CD4-positive, alpha-beta T cell treated with Interleukin-15 for 4 hours (primary cell): ENCODE measurements around the gene CRKL.
"Not testable (repeated sequence)": the region's sequence is repeated elsewhere in the genome, so short reads cannot be mapped to it uniquely, and the experiment has no call there.

Source experiments
- DNase-seq: peaks from one replicate; pipeline ENCODE4 v3.0.0-alpha.2; 2020; ENCODE audit warnings: low spot score

CRKL gene

DNA sequence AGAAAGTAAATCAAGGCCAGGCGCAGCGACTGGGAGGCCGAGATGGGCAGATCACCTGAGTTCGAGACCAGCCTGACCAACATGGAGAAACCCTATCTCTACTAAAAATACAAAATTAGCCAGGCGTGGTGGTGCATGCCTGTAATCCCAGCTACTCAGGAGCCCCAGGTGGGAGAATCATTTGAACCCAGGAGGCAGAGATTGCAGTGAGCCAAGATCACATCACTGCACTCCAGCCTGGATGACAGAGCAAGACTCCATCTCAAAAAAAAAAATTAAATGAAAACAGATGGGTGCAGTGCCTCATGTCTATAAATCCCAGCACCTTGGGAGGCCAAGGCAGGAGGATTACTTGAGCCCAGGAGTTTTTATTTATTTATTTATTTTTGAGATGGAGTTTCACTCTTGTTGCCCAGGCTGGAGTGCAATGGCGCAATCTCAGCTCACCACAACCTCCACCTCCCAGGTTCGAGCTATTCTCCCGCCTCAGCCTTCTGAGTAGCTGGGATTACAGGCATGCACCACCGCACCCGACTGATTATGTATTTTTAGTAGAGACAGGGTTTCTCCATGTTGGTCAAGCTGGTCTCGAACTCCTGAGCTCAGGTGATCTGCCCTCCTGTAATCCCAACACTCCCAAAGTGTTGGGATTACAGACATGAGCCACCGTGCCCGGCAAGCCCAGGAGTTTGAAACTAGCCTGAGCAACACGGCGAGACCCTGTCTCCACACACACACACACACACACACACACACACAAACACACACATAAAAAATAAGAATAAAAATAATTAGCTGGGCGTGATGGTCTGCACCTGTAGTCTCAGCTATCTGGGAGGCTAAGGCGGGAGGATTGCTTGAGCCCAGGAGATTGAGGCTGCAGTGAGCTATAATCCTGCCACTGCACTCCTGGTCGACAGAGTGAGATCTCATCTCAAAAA lies 15.8 kb upstream of the CRKL start:
- not testable (repeated sequence) for DNase-seq

DNA sequence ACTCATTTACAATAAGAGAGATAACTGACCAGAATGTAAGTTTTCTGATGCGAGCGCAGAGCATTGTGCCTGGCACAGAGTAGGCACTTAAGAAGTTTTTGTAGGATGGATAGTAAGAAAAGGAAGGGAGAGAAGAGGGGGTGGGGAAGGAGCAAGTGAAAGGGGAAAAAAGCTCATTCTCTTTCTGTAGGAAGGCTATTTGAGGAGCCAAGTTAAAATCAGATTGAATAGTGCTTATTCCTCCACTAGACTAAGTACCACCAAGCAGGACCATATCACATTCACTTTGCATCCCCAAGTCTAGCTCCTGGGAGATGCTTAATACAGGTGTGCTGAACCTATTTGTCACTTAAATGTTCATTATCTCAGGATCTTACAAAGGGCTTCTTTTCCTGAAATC lies 14.1 kb upstream of the CRKL start:
- no peak for DNase-seq

DNA sequence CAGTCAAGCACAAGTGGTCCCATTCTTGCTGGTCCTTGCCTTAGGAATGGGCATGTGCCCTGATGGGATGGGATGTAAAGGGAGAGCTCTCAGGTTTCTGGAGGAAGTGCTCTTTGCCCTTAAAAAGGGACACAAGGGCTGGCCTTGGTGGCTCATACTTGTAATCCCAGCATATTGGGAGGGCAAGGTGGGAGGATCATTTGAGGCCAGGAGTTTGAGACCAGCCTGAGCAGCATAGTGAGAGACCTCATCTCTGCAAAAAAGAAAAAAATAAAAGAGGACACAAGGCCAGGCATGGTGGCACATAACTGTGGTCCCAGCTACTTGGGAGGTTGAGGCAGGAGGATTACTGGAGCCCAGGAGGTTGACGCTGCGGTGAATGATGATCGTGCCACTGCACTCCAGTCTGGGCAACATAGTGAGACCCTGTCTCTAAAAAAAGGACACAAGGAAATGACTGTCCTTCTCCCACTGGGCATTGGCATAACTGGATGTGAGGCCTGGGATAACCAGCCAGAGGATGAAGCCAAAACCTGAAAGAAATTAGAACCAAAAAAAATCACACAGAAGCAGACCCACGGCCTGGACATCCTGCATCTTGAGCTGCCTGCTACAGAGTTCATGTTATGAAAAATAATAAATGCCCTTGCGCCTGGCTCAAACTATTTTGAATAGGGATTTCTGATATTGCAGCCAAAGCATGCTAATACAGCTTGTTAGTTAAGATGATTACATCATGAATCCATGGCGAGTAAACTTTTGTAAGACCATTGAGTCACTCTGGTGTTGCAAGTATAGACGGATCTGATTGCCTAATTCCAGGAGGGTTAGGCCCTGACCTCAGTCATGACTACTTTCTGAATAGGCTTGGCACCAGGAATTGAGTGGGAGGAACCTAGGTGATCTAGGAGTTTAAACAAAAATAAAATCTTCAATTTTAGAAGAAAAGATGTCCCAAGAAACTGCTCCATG lies 12.9 kb upstream of the CRKL start:
- no peak for DNase-seq

DNA sequence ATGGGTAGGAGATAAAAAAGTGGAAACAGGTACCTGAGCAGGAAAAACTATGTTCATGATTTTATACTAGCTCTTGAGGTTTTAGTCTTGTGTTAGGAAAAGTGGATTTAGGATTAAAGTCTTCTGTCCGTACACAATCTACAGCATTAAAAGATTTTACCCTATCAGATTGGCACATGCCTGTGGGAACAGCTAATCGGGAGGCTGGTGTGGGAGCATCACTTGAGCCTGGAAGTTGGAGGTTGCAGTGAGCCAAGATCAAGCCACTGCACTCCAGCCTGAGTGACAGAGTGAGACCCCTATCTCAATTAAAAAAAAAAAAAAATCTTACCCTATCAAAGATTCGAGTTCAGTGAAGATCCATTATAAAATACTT lies 12.2 kb upstream of the CRKL start:
- no peak for DNase-seq

DNA sequence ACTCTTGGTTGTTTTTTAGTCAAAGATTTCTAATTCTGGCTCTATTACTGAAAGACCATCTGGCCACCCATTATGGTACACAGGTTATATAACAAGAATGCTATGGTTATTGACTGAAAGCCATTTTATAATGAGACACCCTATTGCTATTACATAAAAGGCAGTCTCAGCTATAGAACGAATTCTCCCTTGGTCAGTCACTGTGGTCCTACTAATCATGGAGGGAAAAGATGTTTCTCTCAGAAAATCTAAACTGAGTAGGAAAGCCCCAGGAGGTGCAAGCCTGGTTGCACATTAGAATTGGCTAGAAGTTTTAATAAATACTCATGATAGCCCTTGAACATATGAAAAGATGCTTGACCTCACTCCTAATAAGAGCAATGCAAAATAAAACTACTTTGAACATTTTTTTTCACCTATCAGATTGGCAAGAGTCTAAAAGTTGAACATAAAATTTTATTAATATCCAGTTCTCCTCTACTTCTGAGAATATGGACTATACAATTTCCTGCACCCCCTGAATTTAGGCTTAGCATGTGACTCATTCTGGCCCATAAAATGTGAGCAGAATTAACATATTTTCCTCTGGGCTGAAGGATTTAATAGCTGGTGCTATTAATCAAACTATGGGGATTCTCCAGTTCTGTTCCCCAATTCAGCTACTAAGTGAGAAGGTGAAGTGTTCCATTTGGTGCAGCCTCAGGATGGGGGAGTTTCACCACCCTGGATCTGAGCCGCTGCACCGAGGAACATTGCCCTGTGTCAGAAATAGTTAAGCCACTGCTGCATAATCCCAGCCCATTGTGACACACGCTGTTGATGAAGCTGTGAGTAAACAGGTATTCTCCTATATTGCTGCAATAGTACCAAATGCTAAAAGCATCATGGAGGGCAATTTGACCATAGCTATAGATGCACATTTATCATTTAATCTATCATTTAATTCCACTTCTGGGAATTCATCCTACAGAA lies 11.5 kb upstream of the CRKL start:
- no peak for DNase-seq

DNA sequence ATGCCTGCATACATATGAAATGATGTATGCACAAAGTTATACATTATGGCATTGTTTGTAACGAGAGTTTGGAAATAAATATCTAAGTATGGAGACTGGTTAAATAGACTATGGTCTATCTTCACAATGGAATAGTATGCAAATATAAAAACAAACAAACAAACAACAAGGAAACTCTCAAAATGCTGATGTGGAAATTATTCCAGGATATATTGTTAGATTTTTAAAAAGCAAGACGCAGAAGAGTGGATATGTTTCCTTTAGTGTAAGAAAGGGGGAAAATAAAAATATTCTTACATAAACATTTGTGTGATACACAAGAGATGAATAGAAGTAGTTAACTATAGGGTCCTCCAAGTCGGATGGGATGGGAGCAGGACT lies 10.8 kb upstream of the CRKL start:
- DNase-seq: no peak

DNA sequence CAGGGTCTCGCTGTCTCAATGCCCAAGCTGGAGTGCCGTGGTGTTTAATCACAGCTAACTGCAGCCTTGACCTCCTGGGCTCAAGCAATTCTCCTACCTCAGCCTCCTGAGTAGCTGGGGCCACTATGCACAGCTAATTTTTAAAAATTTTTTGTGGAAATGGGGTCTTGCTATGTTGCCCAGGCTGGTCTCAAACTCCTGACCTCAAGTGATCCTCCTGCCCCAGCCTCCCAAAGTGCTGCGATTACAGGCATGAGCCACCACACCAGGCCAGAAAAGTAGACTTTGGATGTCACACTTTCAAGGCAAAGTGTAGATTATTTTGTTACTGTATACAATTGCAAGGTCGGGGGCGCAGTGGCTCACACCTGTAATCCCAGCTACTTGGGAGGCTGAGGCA lies 8.5 kb upstream of the CRKL start:
- DNase-seq: not testable (repeated sequence)

DNA sequence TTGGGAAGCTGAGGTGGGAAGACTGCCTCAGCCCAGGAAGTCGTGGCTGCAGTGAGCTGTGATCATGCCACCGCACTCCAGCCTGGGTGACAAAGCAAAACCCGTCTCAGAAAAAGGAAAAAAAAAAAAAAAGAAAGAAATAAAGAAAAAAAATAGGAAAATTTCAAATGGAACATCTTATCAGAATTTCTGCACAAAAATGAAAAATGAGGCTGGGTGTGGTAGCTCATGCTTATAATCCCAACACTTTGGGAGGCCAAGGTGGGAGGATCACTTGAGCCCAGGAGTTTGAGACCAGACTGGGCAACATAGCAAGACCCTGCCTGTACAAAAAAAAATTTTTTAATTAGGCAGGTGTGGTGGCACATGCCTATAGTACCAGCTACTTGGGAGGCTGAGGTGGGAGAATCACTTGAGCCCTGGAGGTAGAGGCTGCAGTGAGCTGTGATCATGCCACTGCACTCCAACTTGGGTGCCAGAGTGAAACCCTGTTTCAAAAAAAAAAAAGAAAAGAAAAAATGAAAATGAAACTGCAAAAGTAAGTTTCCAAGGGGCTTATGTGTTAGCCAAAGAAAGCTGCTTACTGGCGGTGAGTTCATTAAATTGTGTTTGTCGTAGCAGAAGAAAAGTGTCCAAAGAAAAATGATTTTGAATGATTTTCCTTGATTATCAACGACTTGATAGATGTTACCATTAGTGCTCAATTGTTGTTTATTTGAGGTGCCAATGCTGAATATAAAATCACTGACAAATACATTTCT lies 7.5 kb upstream of the CRKL start:
- DNase-seq: no peak

DNA sequence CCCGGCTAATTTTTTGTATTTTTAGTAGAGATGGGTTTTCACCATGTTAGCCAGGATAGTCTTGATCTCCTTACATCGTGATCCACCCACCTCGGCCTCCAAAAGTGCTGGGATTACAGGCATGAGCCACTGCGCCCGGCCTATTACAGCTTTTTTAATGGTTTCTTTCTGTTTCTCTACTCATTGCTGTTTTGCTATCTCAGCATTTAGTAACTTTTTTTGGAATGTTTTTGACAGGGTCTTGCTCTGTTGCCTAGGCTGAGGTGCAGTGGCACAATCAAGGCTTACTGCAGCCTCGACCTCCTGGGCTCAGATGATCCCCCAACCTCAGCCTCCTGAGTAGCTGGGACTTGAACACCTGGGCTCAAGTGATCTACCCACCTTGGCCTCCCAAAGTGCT lies 4.7 kb upstream of the CRKL start:
- no peak for DNase-seq

DNA sequence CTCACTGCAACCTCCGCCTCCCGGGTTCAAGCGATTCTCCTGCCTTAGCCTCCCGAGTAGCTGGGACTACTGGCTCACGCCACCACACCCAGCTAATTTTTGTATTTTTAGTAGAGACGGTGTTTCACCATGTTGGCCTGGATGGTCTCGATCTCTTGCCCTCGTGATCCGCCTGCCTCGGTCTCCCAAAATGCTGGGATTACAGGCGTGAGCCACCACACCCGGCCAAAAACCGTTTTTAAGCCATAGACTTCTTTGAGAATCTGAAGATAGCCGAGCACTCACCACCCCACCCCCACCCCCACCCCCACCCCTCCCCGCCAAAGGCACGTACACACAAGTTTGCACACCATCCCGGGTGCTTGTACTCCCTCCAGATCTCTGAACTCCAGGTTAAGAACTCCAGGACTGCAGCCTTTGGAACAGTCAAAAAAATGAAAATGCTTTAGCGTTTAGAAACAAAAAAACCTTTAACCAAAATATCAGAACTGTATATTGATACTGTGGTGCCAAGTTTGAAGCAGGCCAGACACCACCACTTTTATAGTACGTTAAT lies 1.5 kb downstream of the CRKL start:
- no peak for DNase-seq

DNA sequence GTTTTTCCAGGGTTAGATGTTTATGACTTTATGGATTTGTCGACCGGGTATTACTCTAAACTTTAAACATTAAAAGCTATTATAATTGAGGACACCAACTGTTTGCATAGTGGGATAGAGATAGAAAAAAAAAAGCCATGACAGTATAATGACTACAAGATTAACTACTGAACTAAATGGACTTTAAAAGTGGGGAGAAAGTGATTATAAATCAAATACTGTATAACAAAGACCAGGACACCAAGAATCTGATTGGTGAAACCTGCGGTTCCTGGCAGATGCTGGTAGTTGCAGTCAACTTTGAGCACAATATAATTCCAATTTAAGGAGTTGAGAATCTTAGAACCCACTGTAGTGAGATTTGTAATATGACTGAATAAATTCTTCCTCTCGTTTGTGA lies 2.5 kb downstream of the CRKL start:
- DNase-seq: no peak

DNA sequence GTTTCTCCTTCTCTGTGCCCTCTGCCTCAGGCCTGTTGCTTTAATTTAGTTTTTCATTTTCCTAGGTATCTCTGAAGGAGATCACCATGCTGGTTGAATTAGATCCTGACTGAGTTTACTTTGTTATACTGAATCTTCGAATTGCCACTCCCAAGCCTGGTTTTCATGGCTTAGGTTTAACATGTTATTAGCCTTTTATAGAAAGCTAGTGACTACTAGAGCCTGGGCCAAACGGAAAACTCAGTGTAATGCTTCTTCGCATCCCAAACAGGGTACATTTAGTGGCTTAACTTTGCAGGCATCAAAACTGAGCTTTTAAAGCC lies 3.6 kb downstream of the CRKL start:
- DNase-seq: no peak

DNA sequence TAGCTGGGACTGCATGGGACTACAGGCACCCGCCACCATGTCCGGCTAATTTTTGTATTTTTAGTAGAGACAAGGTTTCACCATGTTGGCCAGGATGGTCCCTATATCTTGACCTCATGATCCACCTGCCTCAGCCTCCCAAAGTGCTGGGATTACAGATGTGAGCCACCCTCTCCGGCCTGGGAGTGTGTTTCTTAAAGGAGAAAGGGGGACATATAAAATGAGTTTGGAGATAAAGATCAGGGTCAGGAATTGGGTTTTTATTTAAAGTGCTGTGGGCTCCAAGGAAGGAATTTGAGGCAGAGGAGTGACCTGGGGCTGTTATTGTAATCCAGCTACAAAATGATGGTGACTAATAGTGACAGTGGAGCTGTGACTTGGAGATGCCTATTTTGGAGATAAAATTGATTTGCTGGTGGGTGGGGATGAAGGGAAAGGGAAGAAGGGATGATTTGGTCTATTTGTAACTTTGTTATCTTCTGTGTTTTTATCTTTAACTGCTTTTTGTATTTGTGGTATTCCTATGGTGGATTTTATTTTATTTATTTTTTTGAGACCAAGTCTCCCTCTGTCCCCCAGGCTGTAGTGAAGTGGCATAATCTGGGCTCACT lies 5.0 kb downstream of the CRKL start:
- no peak for DNase-seq

DNA sequence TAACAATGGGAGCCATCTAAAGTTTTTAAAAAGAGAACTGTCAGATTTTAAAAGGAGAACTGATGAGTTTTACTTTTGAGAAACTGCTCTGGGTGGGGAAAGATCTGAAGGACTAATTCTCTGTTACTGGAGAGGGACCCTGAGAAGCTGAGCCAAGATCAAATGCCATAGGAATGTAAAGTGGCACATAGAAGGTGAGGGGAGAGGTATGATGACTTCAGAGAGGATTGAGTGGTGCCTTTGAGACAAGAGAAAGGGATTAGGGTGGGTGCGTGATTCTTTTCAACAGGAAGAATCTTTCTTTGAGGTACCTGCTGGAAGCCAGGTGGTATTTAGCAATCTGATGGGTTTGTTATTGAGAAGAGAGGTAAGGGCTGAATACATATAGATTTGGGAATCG lies 9.0 kb downstream of the CRKL start:
- no peak for DNase-seq

DNA sequence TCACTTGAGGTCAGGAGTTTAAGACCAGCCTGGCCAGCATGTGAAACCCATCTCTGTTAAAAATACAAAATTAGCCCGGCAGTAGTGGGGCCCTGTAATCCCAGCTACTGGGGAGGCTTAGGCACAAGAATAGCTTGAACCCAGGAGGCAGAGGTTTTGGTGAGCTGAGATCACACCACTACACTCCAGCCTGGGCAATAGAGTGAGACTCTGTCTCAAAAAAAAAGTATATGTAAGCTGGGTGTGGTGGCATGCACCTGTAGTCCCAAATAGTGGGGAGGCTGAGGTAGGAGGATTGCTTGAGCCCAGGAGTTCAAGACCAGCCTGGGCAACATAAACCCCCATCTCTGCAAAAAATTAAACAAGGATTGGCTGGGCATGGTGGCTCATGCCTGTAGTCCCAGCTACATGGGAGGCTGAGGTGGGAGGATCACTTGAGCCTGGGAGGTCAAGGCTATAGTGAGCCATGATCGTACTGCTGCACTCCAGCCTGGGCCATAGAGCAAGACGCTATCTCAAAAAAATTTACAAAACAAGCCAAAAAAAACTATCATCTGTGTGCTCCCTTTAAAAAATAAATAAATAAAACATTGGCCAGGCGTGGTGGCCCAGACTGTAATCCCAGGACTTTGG lies 10.8 kb downstream of the CRKL start:
- no peak for DNase-seq

DNA sequence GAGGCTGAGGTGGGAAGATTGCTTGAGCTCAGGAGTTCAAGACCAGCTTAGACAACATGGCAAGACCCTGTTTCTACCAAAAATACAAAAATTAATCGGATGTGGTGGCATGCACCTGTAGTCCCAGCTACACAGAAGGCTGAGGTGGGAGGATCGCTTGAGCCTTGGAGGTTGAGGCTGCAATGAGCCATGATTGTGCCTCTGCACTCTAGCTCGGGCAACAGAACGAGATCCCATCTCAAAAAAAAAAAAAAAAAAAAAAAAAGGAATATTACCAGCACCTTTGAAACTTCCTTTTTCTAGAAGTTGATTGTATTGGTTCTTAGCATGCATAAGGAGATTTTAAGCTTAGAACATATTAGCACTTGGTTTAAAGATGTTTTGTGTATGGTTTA lies 11.4 kb downstream of the CRKL start:
- DNase-seq: no peak

DNA sequence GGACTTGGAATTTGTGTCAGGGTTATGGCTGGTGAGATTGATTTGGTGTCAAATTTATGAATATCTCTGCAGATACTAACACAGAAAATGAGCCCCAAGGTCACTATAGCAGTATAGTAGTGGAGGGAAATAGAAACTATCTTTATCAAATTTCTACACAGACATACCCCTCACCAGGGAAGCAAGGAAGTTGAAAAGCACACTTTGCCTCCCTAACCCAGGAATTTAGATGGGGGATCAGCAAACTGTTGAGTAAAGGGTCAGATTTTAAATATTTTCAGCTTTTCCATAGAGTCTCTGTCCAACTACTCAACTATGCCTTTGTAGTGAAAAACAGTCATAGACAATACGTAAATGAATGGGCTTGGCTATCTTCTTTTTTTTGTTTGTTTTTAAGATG lies 12.8 kb downstream of the CRKL start:
- DNase-seq: no peak

DNA sequence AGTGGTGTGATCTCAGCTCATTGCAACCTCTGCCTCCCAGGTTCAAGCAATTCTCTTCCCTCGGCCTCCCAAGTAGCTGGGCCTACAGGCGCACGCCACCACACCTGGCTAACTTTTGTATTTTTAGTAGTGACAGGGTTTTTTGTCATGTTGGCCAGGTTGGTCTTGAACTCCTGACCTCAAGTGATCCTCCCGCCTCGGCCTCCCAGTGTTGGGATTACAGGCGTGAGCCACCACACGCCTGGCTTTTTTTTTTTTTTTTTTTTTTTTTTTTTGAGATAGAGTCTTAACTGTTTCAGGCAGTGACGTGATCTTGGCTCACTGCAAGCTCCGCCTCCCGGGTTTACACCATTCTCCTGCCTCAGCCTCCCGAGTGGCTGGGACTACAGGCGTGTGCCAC lies 13.2 kb downstream of the CRKL start:
- not testable (repeated sequence) for DNase-seq

DNA sequence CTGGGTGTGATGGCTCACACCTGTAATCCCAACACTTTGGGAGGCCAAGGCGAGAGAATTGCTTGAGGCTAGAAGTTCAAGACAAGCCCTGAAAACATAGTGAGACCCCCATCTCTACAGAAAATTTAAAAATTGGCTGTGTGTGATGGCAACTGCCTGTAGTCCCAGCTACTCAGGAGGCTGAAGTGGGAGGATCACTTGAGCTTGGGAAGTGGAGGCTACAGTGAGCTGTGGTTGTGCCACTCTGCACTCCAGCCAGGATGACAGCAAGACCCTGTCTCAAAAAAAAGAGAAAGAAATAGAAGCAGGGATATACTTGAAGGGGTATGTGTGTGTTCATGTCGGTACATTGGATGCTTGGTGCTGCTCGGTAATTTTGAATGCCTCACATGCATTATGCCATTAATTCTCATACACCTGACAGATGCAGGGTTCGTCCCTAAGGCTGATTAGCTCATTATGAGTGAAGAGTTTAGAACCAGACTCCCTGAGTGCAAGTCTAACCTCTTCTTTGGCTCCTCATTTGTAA lies 14.0 kb downstream of the CRKL start:
- no peak for DNase-seq

DNA sequence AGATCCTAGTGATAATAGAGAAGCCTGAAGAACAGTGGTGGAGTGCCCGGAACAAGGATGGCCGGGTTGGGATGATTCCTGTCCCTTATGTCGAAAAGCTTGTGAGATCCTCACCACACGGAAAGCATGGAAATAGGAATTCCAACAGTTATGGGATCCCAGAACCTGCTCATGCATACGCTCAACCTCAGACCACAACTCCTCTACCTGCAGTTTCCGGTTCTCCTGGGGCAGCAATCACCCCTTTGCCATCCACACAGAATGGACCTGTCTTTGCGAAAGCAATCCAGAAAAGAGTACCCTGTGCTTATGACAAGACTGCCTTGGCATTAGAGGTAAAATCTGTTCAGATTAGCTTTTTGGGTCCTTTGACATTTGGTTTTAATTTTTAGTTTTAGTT lies 16.7 kb downstream of the CRKL start:
- DNase-seq: no peak
